Gastrocnemius medialis (tissue), 4 donors: ENCODE data around the gene ZNF662.

Source experiments
- CTCF ChIP-seq, 5 experiments: fragments of 450-650 bp in 3 of 5; fragments of 200-600 bp in 2 of 5; sonication (generic) in 2 of 5; IDR thresholded peaks in 4 of 5; conservative IDR thresholded peaks in 1 of 5; 1 replicate in 4 of 5; 2 replicates in 1 of 5; pipeline ENCODE4 v1.5.1; 2016 to 2019; ENCODE audit warnings: antibody characterized with exemption in 5 of 5, mild to moderate bottlenecking in 3 of 5, moderate library complexity in 3 of 5
- POLR2A ChIP-seq, 2 donors: fragments of 450-650 bp; IDR thresholded peaks; one replicate each; pipeline ENCODE4 v1.6.1; 2017; ENCODE audit warnings: antibody characterized with exemption in 2 of 2, mild to moderate bottlenecking in 2 of 2, moderate library complexity in 2 of 2

- TF ChIP-seq CTCF (IDR thresholded peaks at IDR 0.05 in 4 of 5, conservative IDR thresholded peaks at IDR 0.05 in 1 of 5) (no peak), POLR2A (IDR thresholded peaks at IDR 0.05) (no peak)
Measured at GRCh38 chr3:42901073-42901415, 4.9 kb upstream of the ZNF662 start.
